OCI-LY3 (cell line): ENCODE data around the gene CHTF18.

Experiments
- CTCF ChIP-seq: fragments of 200-600, 300-600 bp; sonication (generic); IDR thresholded peaks from 2 replicates; pipeline ENCODE4 v1.5.1; 2014; ENCODE audit warnings: antibody characterized with exemption, low read length, low read depth
- EZH2phosphoT487 ChIP-seq: fragments of 200-600 bp; shearing (Covaris generic); IDR thresholded peaks from 2 replicates; pipeline ENCODE4 v1.6.1; 2018; ENCODE audit warnings: antibody characterized with exemption, mixed run types, low read depth

GRCh38 chr16:796296-797119, 8.1 kb downstream of the CHTF18 start:
- TF ChIP-seq CTCF (no peak), EZH2phosphoT487 (no peak)
